ENCODE data around the gene PCBD1.

PCBD1 gene

GRCh38 chr10:70901276-70901878 lies 13.0 kb upstream of the PCBD1 start:
- DNase-seq (ENCODE audit: low spot score) = no peak

- no peak for DNase-seq (ENCODE audit: low spot score)
Measured at GRCh38 chr10:70899096-70899495, 10.7 kb upstream of the PCBD1 start.

- no peak for DNase-seq (ENCODE audit: low spot score)
Measured at GRCh38 chr10:70898687-70899086, 10.3 kb upstream of the PCBD1 start.

- no peak for DNase-seq (ENCODE audit: low spot score)
Measured at GRCh38 chr10:70896551-70896950, 8.2 kb upstream of the PCBD1 start.

- no peak for DNase-seq (ENCODE audit: low spot score)
Measured at GRCh38 chr10:70894416-70894815, 6.1 kb upstream of the PCBD1 start.

GRCh38 chr10:70893227-70894006 lies 5.1 kb upstream of the PCBD1 start:
- no peak for DNase-seq (ENCODE audit: low spot score)

GRCh38 chr10:70892631-70893030 lies 4.3 kb upstream of the PCBD1 start:
- DNase-seq (ENCODE audit: low spot score) = no peak

- no peak for DNase-seq (ENCODE audit: low spot score)
Measured at GRCh38 chr10:70891627-70892026, 3.3 kb upstream of the PCBD1 start.

- DNase-seq (ENCODE audit: low spot score) = peak; percentile 26
Measured at GRCh38 chr10:70890917-70891431, 2.6 kb upstream of the PCBD1 start.

GRCh38 chr10:70889291-70889690 lies 926 bp upstream of the PCBD1 start:
- no peak for DNase-seq (ENCODE audit: low spot score)

- no peak for DNase-seq (ENCODE audit: low spot score)
Measured at GRCh38 chr10:70886921-70887665, 1.3 kb downstream of the PCBD1 start.

GRCh38 chr10:70885931-70886903 lies 2.1 kb downstream of the PCBD1 start:
- no peak for DNase-seq (ENCODE audit: low spot score)

GRCh38 chr10:70885481-70885880 lies 2.9 kb downstream of the PCBD1 start:
- DNase-seq (ENCODE audit: low spot score) = no peak

GRCh38 chr10:70884741-70885140 lies 3.6 kb downstream of the PCBD1 start:
- DNase-seq (ENCODE audit: low spot score) = no peak

GRCh38 chr10:70880077-70880534 lies 8.3 kb downstream of the PCBD1 start:
- peak; percentile 56 for DNase-seq (ENCODE audit: low spot score)

- no peak for DNase-seq (ENCODE audit: low spot score)
Measured at GRCh38 chr10:70879207-70879606, 9.2 kb downstream of the PCBD1 start.

GRCh38 chr10:70874061-70874460 lies 14.3 kb downstream of the PCBD1 start:
- no peak for DNase-seq (ENCODE audit: low spot score)

GRCh38 chr10:70872291-70872690 lies 16.1 kb downstream of the PCBD1 start:
- DNase-seq (ENCODE audit: low spot score) = no peak

GRCh38 chr10:70866424-70866823 lies 21.9 kb downstream of the PCBD1 start:
- DNase-seq (ENCODE audit: low spot score) = no peak

GRCh38 chr10:70864935-70865334 lies 23.4 kb downstream of the PCBD1 start:
- DNase-seq (ENCODE audit: low spot score) = no peak

GRCh38 chr10:70863470-70864160 lies 24.8 kb downstream of the PCBD1 start:
- no peak for DNase-seq (ENCODE audit: low spot score)
